ENCODE data around the gene PARD6B.

DNA sequence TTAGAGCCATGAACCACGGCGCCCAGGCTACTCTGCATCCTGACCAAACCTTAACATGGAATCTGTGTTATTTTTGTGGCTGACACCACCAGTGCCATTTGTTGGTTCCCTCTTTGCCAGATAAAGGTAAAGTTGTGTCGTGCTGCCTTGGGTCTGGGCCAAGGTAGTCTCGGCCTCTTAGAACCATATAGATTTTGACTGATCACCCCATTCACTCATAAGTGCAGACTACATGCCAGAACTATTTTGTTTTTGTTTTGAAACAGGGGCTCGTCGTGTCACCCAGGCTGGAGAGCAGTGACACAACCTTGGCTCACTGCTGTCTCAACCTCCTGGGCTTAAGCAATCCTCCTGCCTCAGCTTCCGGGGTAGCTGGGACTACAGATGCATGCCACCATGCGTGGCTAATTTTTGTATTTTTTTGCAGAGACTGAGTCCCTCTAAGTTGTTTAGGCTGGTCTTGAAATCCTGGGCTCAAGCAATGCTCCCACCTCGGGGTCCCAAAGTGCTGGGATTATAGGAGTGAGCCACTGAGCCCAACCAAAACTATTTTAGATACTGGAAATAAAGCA is 20.8 kb upstream of the PARD6B start:
- TF ChIP-seq, protein P1, sequence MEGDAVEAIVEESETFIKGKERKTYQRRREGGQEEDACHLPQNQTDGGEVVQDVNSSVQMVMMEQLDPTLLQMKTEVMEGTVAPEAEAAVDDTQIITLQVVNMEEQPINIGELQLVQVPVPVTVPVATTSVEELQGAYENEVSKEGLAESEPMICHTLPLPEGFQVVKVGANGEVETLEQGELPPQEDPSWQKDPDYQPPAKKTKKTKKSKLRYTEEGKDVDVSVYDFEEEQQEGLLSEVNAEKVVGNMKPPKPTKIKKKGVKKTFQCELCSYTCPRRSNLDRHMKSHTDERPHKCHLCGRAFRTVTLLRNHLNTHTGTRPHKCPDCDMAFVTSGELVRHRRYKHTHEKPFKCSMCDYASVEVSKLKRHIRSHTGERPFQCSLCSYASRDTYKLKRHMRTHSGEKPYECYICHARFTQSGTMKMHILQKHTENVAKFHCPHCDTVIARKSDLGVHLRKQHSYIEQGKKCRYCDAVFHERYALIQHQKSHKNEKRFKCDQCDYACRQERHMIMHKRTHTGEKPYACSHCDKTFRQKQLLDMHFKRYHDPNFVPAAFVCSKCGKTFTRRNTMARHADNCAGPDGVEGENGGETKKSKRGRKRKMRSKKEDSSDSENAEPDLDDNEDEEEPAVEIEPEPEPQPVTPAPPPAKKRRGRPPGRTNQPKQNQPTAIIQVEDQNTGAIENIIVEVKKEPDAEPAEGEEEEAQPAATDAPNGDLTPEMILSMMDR (conservative IDR thresholded peaks at IDR 0.05; ENCODE audit: low read length): no peak
- no peak for TF ChIP-seq EZH2phosphoT487 (IDR thresholded peaks at IDR 0.05; ENCODE audit: borderline replicate concordance)

Measured in Loucy (cell line).